Thyroid gland (tissue), 4 donors: Measurements from ENCODE around the gene PLCL1.

ENCODE experiments used
- POLR2A ChIP-seq, 2 donors: fragments of 450-650 bp; IDR thresholded peaks; one replicate each; pipeline ENCODE4 v1.6.1; 2017; ENCODE audit warnings: antibody characterized with exemption in 2 of 2, mild to moderate bottlenecking in 2 of 2, moderate library complexity in 1 of 2
- TF ChIP-seq, protein P1 (sequence below), 6 experiments: fragments of 200-600 bp in 3 of 6; fragments of 450-650 bp in 3 of 6; sonication (generic) in 3 of 6; IDR thresholded peaks; one replicate each; pipeline ENCODE4 v1.5.1; 2016 to 2019; ENCODE audit warnings: antibody characterized with exemption in 6 of 6, mild to moderate bottlenecking in 2 of 6, inconsistent platforms in 1 of 6, moderate library complexity in 1 of 6

- TF ChIP-seq, protein P1, sequence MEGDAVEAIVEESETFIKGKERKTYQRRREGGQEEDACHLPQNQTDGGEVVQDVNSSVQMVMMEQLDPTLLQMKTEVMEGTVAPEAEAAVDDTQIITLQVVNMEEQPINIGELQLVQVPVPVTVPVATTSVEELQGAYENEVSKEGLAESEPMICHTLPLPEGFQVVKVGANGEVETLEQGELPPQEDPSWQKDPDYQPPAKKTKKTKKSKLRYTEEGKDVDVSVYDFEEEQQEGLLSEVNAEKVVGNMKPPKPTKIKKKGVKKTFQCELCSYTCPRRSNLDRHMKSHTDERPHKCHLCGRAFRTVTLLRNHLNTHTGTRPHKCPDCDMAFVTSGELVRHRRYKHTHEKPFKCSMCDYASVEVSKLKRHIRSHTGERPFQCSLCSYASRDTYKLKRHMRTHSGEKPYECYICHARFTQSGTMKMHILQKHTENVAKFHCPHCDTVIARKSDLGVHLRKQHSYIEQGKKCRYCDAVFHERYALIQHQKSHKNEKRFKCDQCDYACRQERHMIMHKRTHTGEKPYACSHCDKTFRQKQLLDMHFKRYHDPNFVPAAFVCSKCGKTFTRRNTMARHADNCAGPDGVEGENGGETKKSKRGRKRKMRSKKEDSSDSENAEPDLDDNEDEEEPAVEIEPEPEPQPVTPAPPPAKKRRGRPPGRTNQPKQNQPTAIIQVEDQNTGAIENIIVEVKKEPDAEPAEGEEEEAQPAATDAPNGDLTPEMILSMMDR (IDR thresholded peaks at IDR 0.05), result no peak
- no peak for TF ChIP-seq POLR2A (IDR thresholded peaks at IDR 0.05)
These were observed 79.1 kb downstream of the PLCL1 start for GRCh38 chr2:197883354-197884032.
